Measurements from ENCODE around the gene SLC6A2.

The SLC6A2 gene

DNA sequence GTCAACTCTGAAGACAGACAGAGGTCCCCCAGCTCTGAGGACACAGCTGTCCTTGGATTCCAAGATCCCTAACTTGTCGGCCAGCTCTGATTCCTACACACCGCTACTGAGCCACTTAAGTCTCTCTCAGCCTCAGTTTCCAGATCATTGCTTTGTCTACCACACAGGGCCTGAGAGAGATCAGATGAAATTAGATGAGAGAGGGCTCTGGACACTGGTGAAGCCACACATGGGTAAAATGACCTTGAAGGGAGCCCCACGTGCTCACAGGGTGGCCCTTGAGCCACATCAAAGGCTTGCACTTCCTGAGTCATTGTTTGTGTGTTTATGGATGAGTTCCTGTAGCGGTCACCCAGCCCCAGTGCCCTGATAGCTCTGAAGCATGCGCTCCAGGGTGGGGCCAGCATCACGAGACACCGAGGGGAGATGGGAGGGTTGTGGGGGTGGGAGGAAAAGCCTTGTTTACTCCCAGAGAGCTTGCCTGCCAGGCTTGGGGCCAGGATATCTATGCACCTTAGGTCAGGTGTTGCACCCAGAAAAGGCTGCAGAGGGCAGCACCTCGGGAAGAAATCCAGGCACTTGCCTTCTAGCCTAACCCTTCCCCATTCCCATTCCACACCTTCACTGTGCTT lies 32.7 kb upstream of the SLC6A2 start:
- no peak for DNase-seq
- Histone ChIP-seq H3K27me3 (replicated peaks) (no peaks in the 10 kb centered on the region), H3K27ac (no peak overlapping the region), H3K36me3 (replicated peaks) (no peaks in the 10 kb centered on the region), H3K4me3 (ENCODE audit: low read depth, low read length) (no peak overlapping the region)
- TF ChIP-seq, protein P1, sequence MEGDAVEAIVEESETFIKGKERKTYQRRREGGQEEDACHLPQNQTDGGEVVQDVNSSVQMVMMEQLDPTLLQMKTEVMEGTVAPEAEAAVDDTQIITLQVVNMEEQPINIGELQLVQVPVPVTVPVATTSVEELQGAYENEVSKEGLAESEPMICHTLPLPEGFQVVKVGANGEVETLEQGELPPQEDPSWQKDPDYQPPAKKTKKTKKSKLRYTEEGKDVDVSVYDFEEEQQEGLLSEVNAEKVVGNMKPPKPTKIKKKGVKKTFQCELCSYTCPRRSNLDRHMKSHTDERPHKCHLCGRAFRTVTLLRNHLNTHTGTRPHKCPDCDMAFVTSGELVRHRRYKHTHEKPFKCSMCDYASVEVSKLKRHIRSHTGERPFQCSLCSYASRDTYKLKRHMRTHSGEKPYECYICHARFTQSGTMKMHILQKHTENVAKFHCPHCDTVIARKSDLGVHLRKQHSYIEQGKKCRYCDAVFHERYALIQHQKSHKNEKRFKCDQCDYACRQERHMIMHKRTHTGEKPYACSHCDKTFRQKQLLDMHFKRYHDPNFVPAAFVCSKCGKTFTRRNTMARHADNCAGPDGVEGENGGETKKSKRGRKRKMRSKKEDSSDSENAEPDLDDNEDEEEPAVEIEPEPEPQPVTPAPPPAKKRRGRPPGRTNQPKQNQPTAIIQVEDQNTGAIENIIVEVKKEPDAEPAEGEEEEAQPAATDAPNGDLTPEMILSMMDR (IDR thresholded peaks at IDR 0.05; ENCODE audit: low read depth, low read length, missing control alignments) = peak; percentile 32
- in situ Hi-C loops (cut with HindIII; ENCODE audit: low pct_ligation_motif_present, low sequenced_read_pairs) = no loop called here

DNA sequence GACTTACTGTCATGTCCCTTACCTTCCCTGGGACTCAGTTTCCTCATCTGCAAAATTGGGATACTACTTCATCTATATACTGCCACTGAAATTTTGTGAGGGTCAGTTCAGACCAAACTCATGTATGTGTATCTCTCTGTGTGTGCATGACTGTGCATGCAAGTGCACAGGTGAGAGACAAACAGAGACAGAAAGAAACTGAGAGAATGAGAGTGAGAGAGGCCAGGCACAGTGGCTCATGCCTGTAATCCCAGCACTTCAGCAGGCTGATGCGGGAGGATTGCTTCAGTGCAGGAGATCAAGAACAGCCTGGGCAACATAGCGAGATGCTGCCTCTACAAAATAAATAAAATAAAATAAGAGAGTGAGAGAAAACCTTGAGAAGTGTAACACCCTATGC lies 32.1 kb upstream of the SLC6A2 start:
- in situ Hi-C loops (cut with HindIII; ENCODE audit: low pct_ligation_motif_present, low sequenced_read_pairs) = no loop called here
- no peaks in the 10 kb centered on the region for H3K27me3 ChIP-seq (replicated peaks)

DNA sequence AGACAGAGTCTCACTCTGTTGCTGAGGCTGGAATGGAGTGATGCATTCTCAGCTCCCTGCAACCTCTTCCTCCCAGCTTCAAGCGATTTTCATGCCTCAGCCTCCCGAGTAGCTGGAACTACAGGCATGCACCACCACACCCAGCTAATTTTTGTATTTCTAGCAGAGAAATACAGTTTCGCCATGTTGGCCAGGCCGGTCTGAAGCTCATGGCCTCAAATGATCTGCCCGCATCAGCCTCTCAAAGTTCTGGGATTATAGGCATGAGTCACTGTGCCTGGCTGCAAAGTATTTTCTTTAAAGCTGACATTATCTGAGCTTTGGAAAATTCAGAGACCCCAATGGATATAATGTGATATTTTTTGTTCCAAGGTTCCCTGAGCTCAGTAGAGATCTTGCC lies 31.1 kb upstream of the SLC6A2 start:
- Histone ChIP-seq H3K27ac (no peak overlapping the region), H3K36me3 (replicated peaks) (no peaks in the 10 kb centered on the region), H3K27me3 (replicated peaks) (no peaks in the 10 kb centered on the region), H3K4me3 (ENCODE audit: low read depth, low read length) (no peak overlapping the region)
- TF ChIP-seq, protein P1 (IDR thresholded peaks at IDR 0.05; ENCODE audit: low read depth, low read length, missing control alignments) = no peak
- DNase-seq = no peak
- in situ Hi-C loops (cut with HindIII; ENCODE audit: low pct_ligation_motif_present, low sequenced_read_pairs) = no loop called here

More for the DNA sequence above, 32.1 kb upstream of the SLC6A2 start:
- Histone ChIP-seq H3K4me3 (ENCODE audit: low read depth, low read length) (no peak overlapping the region), H3K36me3 (replicated peaks) (no peaks in the 10 kb centered on the region), H3K27ac (no peak overlapping the region)
- no peak for DNase-seq
- TF ChIP-seq, protein P1 (IDR thresholded peaks at IDR 0.05; ENCODE audit: low read depth, low read length, missing control alignments) = no peak

GRCh38 chr16:55625843-55626242 lies 29.9 kb upstream of the SLC6A2 start:
- TF ChIP-seq, protein P1 (IDR thresholded peaks at IDR 0.05; ENCODE audit: low read depth, low read length, missing control alignments) = no peak
- no peak for DNase-seq
- no peaks in the 10 kb centered on the region for H3K27me3 ChIP-seq (replicated peaks)
- H3K36me3 ChIP-seq (replicated peaks) = no peaks in the 10 kb centered on the region
- no peak overlapping the region for H3K4me3 ChIP-seq (ENCODE audit: low read depth, low read length)
- no peak overlapping the region for H3K27ac ChIP-seq
- in situ Hi-C loops (cut with HindIII; ENCODE audit: low pct_ligation_motif_present, low sequenced_read_pairs) = no loop called here

GRCh38 chr16:55628306-55628968 lies 27.4 kb upstream of the SLC6A2 start:
- TF ChIP-seq, protein P1 (IDR thresholded peaks at IDR 0.05; ENCODE audit: low read depth, low read length, missing control alignments) = no peak
- Histone ChIP-seq H3K27me3 (replicated peaks) (no peaks in the 10 kb centered on the region), H3K27ac (no peak overlapping the region), H3K36me3 (replicated peaks) (no peaks in the 10 kb centered on the region), H3K4me3 (ENCODE audit: low read depth, low read length) (no peak overlapping the region)
- in situ Hi-C loops (cut with HindIII; ENCODE audit: low pct_ligation_motif_present, low sequenced_read_pairs) = no loop called here
- DNase-seq = no peak

All from brain microvascular endothelial cell (primary cell).